ENCODE data around the gene ANKRD44.

Gene ANKRD44

DNA sequence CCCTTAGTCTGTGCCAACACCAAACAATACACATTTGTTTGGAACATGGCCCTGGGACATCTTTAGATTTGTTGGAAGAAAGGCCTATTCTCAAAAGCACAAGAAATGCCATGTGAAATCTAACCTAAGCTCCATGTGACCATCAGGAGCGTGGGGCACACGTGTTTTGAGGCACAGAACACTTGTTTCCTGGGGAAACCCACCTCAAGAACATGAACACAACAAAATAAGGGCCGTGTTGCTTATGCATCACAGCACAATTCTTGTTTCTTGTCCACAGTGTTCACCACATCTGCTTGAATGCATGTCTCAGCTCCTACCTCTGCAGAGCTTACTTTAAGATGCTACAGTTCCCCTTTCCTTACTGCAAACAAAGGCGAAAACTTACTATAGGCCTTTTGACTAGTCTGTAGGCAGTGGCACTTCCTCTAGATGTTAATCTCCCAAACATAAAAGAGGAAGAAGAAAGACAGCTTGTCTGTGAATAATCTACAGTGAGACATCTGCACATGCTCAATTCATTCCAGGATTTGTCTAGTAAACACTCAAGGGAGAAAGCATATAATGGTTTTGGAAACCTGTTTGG is 165.0 kb downstream of the ANKRD44 start:
- no peak for DNase-seq (ENCODE audit: low read depth, low spot score)

DNA sequence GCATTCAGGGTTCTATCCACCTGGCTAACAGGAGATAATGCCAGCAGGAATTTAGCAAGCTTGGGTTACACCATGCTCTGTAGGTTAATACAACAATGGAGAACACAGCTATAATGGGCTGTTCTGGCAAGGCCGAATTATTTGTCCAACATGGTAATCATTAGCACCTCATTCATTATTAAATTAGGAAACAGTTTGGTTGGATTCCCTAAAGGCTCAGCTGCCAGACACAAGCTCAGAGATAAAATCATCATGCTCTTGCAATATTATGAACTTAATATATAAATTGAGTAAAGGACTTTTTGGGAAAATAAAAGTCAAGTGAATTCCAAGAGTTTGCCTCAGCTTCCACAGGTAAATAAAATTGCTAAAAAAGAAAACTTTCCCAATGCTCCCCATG is 166.4 kb downstream of the ANKRD44 start:
- no peak for DNase-seq (ENCODE audit: low read depth, low spot score)

- DNase-seq (ENCODE audit: low read depth, low spot score), result no peak
These were observed 168.7 kb downstream of the ANKRD44 start for GRCh38 chr2:197141702-197142473.

GRCh38 chr2:197140045-197140444 is 170.5 kb downstream of the ANKRD44 start:
- DNase-seq (ENCODE audit: low read depth, low spot score), result no peak

DNA sequence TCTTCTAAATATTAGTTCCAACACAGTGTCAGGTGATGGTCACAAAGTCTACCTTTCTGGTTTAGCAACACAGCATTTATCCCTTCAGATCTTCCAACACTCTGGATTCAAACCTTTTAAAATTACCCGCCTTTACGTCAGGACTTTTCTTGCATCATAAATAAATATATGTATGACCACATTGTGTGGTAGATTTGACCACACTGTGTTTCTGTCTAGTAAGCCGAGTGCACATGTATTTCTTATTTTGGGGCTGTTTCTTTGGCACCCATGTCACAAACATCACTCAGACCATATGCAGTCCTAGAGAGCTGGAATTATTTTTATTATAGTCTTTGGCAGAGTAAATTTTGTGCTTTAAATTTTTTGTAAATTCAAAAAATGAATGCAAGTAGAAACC is 172.1 kb downstream of the ANKRD44 start:
- no peak for DNase-seq (ENCODE audit: low read depth, low spot score)

DNA sequence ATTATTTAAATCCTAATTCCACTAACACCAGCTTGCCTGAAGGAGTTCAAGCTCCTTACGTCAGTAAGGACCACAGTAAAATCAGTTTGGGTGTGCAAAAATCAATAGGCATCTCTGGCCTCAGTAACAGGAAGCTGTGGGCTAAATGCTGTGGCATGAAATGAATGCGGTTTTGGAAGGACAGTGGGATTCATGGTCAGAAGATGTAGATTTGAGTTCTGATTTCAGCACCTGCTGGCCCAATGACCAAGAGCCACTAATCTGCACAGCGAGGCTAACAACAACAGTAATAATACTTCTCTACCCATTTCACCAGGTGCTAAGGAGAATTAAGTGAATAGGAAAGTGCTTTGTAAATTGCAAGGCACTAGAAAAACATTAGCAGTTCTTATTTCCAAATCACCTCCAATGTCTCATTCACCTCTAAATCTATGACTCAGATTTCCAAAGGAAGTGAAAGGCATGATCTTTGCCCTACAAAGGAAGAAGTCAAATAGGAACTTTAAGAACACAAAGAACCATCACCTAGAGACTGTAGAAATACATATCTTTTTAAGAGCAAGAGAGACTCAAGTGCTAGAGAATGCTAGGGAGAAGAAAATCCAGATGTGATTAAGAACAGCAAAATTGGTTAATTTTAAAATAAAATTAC is 172.6 kb downstream of the ANKRD44 start:
- DNase-seq (ENCODE audit: low read depth, low spot score), result no peak

- peak; percentile 51 for DNase-seq (ENCODE audit: low read depth, low spot score)
These were observed 173.3 kb downstream of the ANKRD44 start for GRCh38 chr2:197137231-197137630.

- no peak for DNase-seq (ENCODE audit: low read depth, low spot score)
These were observed 174.1 kb downstream of the ANKRD44 start for GRCh38 chr2:197136452-197136851.

- DNase-seq (ENCODE audit: low read depth, low spot score), result no peak
These were observed 174.8 kb downstream of the ANKRD44 start for GRCh38 chr2:197135806-197136205.

DNA sequence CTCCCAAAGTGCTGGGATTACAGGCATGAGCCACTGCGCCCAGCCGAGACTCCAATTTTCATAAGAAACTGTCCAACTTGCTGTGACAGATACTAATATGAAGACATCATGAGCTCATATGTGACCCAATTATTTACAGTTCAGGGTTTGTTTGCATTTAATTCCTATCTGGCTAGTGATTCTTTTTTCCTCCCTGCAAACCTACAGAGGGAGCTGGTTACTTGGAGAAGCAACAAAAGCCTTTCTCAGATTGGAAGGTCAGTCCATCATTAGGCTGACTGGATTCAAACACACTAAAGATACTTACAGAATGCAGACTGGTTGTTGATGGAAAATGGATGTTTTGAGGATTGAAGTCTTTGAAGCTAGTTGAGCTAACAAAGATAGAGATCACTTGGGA is 176.4 kb downstream of the ANKRD44 start:
- no peak for DNase-seq (ENCODE audit: low read depth, low spot score)

DNA sequence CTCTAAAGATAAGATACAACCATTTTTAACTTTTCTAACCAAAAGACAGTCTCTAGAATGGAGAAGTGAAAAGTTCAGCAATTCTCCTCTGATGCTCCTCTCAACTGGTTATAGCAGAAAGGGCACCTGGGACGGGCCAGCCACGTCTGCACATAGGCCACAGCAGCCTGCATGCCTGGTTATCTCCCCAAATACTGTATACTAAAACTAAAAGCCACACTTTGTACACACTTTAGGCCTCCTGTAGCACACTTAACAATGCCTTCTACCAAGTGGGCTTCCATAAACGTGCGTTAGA is 179.1 kb downstream of the ANKRD44 start:
- DNase-seq (ENCODE audit: low read depth, low spot score), result no peak

GRCh38 chr2:197130318-197130717 is 180.3 kb downstream of the ANKRD44 start:
- DNase-seq (ENCODE audit: low read depth, low spot score), result no peak

GRCh38 chr2:197128897-197129296 is 181.7 kb downstream of the ANKRD44 start:
- DNase-seq (ENCODE audit: low read depth, low spot score), result no peak

GRCh38 chr2:197128126-197128525 is 182.5 kb downstream of the ANKRD44 start:
- no peak for DNase-seq (ENCODE audit: low read depth, low spot score)

GRCh38 chr2:197126630-197127352 is 183.8 kb downstream of the ANKRD44 start:
- no peak for DNase-seq (ENCODE audit: low read depth, low spot score)

DNA sequence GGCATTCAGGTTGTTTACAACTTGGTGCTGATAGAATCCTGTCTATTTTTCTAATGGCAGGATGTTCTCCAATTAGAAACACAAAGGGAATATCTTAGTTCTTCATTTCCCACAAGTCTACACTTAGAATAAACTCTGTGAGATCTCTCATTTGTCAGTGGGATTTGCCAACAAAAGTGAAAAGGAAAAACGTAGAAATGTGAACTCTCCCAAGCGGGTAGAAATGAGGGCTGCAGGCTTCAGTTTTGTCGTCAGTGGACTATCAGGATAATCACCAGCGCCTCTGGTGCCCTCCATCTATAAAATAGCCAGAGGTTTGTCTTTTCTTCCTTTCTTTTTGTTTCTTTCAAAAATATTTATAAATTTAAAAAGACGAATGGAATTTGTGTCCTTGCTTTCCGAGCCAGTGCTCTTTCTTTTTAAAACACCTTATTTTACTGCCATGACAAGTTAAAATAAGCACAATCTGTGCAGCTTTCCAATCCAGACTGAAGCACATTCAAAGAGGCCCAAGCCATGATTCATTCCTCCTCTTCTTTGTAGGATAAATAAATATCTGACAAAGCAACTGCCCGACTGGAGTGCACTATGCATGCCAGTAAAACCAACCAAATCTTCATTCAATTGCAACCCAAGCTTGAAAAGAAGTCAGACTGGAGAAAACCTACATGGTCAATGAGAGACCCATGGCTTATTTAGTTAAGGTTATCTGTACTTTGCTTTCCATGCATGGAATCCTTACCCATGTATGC is 185.8 kb downstream of the ANKRD44 start:
- DNase-seq (ENCODE audit: low read depth, low spot score), result peak; percentile 80

- no peak for DNase-seq (ENCODE audit: low read depth, low spot score)
These were observed 187.8 kb downstream of the ANKRD44 start for GRCh38 chr2:197122821-197123220.

- no peak for DNase-seq (ENCODE audit: low read depth, low spot score)
These were observed 188.7 kb downstream of the ANKRD44 start for GRCh38 chr2:197121756-197122385.

- DNase-seq (ENCODE audit: low read depth, low spot score), result peak; percentile 2
These were observed 189.3 kb downstream of the ANKRD44 start for GRCh38 chr2:197121255-197121654.

DNA sequence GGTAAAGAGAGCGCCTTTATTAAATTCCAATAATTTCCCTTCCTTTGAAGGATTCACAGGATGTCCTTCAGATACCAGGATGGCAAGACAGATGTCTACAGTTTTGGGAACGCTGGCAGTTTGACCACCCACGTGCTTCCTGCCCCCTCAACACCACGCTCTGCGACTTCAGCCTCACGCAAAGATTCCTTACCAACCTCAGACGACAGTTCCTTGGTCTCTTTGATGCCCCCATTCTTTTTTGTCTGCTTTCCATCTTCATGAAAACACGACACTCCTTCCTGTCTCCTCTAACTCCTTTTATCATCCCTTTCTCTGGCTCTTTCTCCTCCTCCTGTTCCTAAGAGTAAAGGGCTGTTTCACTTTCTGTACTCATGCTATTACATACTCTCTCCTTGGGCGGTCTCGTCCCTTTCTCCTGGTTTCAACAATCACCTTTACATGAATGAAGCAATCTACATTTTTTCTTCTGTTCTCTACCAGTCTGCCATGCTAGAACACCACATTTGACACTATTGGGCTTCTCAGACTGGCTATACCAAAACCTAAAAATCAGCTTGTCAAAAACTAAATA is 194.2 kb downstream of the ANKRD44 start:
- DNase-seq (ENCODE audit: low read depth, low spot score), result no peak

- no peak for DNase-seq (ENCODE audit: low read depth, low spot score)
These were observed 195.3 kb downstream of the ANKRD44 start for GRCh38 chr2:197115325-197115724.
